B cell (primary cell): ENCODE measurements around the gene PSAP. TPM values are rescaled to one million over a fixed set of nuclear protein-coding genes. Genes with fewer than 3 reads are reported as not detected.

ENCODE experiments used
- ATAC-seq: fragments of 200-7000 bp; cut with Tn5 transposase; one replicate; pipeline ENCODE4 v1.10.0; 2021; ENCODE audit warnings: low read depth, mild to moderate bottlenecking, moderate number of reproducible peaks, moderate library complexity
- CTCF ChIA-PET: fragments of 350-600 bp; sonication (Branson Sonifier 250); formaldehyde crosslinking; loops from one replicate; lab custom pipeline; 2021; ENCODE audit warnings: antibody characterized with exemption, inconsistent platforms; lab: Charles Lee
- POLR2A ChIA-PET: fragments of 350-600 bp; sonication (Branson Sonifier 250); formaldehyde crosslinking; loops from one replicate; lab custom pipeline; 2021; ENCODE audit warnings: antibody characterized with exemption; lab: Charles Lee
- DNase-seq: peaks from one replicate; pipeline ENCODE4 v3.0.0; 2013
- H2AFZ ChIP-seq: 2 replicates; pipeline ENCODE4 v1.6.1; 2012; ENCODE audit warnings: mild to moderate bottlenecking, low read depth, low read length; ENCODE audit not compliant: insufficient read depth, poor library complexity, severe bottlenecking
- H3K27ac ChIP-seq, 2 donors: 1 replicate in 1 of 2; 2 replicates in 1 of 2; pipeline ENCODE4 v1.5.1; 2012 to 2013; ENCODE audit warnings: low read length in 2 of 2, mild to moderate bottlenecking in 2 of 2, moderate library complexity in 1 of 2
- H3K27me3 ChIP-seq, 4 experiments: fragments of 200-600 bp in 1 of 4; sonication (generic) in 1 of 4; replicated peaks in 1 of 4; 1 replicate in 2 of 4; 2 replicates in 2 of 4; pipeline versions ENCODE4 v1.6.1 to v1.7.0; 2013 to 2016; ENCODE audit warnings: low read length in 3 of 4, mild to moderate bottlenecking in 2 of 4, mixed read lengths in 1 of 4, moderate library complexity in 1 of 4; ENCODE audit not compliant: insufficient read depth in 4 of 4, control insufficient read depth in 3 of 4; ENCODE audit errors: control extremely low read depth in 1 of 4
- H3K36me3 ChIP-seq, 2 experiments: replicated peaks in 1 of 2; 1 replicate in 1 of 2; 2 replicates in 1 of 2; pipeline versions ENCODE4 v1.6.1 to v1.7.1; 2013; ENCODE audit warnings: low read length in 1 of 2; ENCODE audit not compliant: insufficient read depth in 2 of 2, control insufficient read depth in 1 of 2; ENCODE audit errors: control extremely low read depth in 1 of 2, extremely low read depth in 1 of 2
- H3K4me1 ChIP-seq, 2 donors: fragments of 200-600 bp in 1 of 2; sonication (generic) in 1 of 2; 1 replicate in 1 of 2; 2 replicates in 1 of 2; pipeline versions ENCODE4 v1.5.1 to v1.6.1; 2013 to 2017; ENCODE audit warnings: low read length in 2 of 2; ENCODE audit not compliant: control insufficient read depth in 2 of 2, insufficient read depth in 2 of 2
- H3K4me2 ChIP-seq: replicated peaks from 2 replicates; pipeline ENCODE3; 2012; ENCODE audit warnings: mild to moderate bottlenecking, low read depth, low read length; ENCODE audit not compliant: poor library complexity, severe bottlenecking
- H3K4me3 ChIP-seq, 5 experiments: fragments of 200-600 bp in 1 of 5; sonication (generic) in 1 of 5; 1 replicate in 3 of 5; 2 replicates in 2 of 5; pipeline versions ENCODE4 v1.5.1 to v1.7.0; 2011 to 2016; ENCODE audit warnings: low read length in 4 of 5, mild to moderate bottlenecking in 4 of 5, low read depth in 2 of 5, control low read depth in 1 of 5, moderate library complexity in 1 of 5; ENCODE audit not compliant: insufficient read depth in 1 of 5; ENCODE audit errors: control extremely low read depth in 1 of 5, extremely low read depth in 1 of 5
- H3K79me2 ChIP-seq: fragments of 200-600 bp; sonication (generic); one replicate; pipeline ENCODE4 v1.6.0; 2016; ENCODE audit warnings: low read length; ENCODE audit not compliant: control insufficient read depth, insufficient read depth
- H3K9ac ChIP-seq: fragments of 200-600 bp; sonication (generic); 2 replicates; pipeline ENCODE4 v1.6.1; 2017; ENCODE audit warnings: mild to moderate bottlenecking, low read length, moderate library complexity
- H3K9me3 ChIP-seq, 3 donors: one replicate each; pipeline versions ENCODE4 v1.6.1 to v1.7.1; 2013; ENCODE audit warnings: low read length in 2 of 3; ENCODE audit not compliant: control insufficient read depth in 2 of 3, insufficient read depth in 1 of 3; ENCODE audit errors: control extremely low read depth in 1 of 3
- H4K20me1 ChIP-seq: 2 replicates; pipeline ENCODE4 v1.6.0; 2012; ENCODE audit warnings: mild to moderate bottlenecking, low read length; ENCODE audit not compliant: insufficient read depth, control insufficient read depth, poor library complexity, severe bottlenecking
- H3K27ac Mint-ChIP-seq: one replicate; pipeline ENCODE4 v1.8.0; 2021; ENCODE audit warnings: mixed read lengths
- H3K27me3 Mint-ChIP-seq: one replicate; pipeline ENCODE4 v1.8.0; 2021; ENCODE audit warnings: mixed read lengths
- H3K4me1 Mint-ChIP-seq: one replicate; pipeline ENCODE4 v1.8.0; 2021; ENCODE audit warnings: mixed read lengths
- H3K4me3 Mint-ChIP-seq: one replicate; pipeline ENCODE4 v1.8.0; 2021; ENCODE audit warnings: mixed read lengths
- H3K9me3 Mint-ChIP-seq: one replicate; pipeline ENCODE4 v1.8.0; 2022; ENCODE audit warnings: mixed read lengths; ENCODE audit not compliant: insufficient read depth
- CTCF ChIP-seq: fragments of 200-600 bp; IDR thresholded peaks from one replicate; pipeline ENCODE4 v1.8.0; 2022; ENCODE audit warnings: antibody characterized with exemption, mild to moderate bottlenecking
- EZH2 ChIP-seq: IDR thresholded peaks from 2 replicates; pipeline ENCODE4 v1.6.1; 2012; ENCODE audit warnings: borderline replicate concordance, low read depth, mild to moderate bottlenecking, moderate library complexity, low read length; ENCODE audit not compliant: insufficient read depth, poor library complexity, severe bottlenecking
- WGBS: methylation state at CpG from one replicate; pipeline ENCODE4 v1.1.5; 2013; ENCODE audit warnings: missing lambda C conversion rate; ENCODE audit not compliant: insufficient coverage; 5-methylcytosine and 5-hydroxymethylcytosine counted together
- intact Hi-C: fragments of 100-400 bp; cut with micrococcal nuclease; formaldehyde crosslinking; loops from one replicate; pipeline ENCODE4 v1.10.0; 2022
- polyA plus RNA-seq: library from polyadenylated mRNA; depleted of rRNA; stranded (reverse); fragments of >200 nt; gene quantifications from 2 replicates; pipeline ENCODE4 v1.2.3, GENCODE V29; 2012
- total RNA-seq, 2 donors: library from RNA; stranded (reverse); fragments of 120-200 nt in 1 of 2; gene quantifications; 1 replicate in 1 of 2; 2 replicates in 1 of 2; pipeline versions ENCODE4 v1.2.3 to v1.2.4, GENCODE V29; 2013 to 2022

Gene PSAP
- total and polyA plus RNA-seq, 2 donors (not counting 1 experiment from before 2014, with no cell fraction given) = 206 to 509 TPM

GRCh38 chr10:71771204-71771603, 79.8 kb downstream of the PSAP start:
- POLR2A ChIA-PET = interaction anchor here (0.5 to 1.1 kb wide), 2 partner anchors 14 to 43 kb away, joined by 3 read pairs; no protein-coding TSS in a partner anchor
- 57% methylated on average over 2 of the region's 2 CpGs for WGBS
- Mint-ChIP-seq H3K9me3 (no peaks in the 10 kb centered on the region), H3K27me3 (no peaks in the 10 kb centered on the region), H3K27ac (peak overlapping the region; percentile 92), H3K4me1 (peaks cover 92% of the 10 kb centered on the region), H3K4me3 (peak overlapping the region; percentile 94)
- Histone ChIP-seq H3K4me3 (peak overlapping the region in 1 of 5 experiments; percentile 92), H3K27ac (peak overlapping the region; percentile 88 to 95), H3K4me2 (peak overlapping the region; percentile 83), H2AFZ (no peak overlapping the region), H3K27me3 (no peaks in the 10 kb centered on the region), H3K79me2 (peaks cover 86% of the 10 kb centered on the region), H4K20me1 (no peaks in the 10 kb centered on the region), H3K9ac (no peak overlapping the region), H3K9me3 (no peaks in the 10 kb centered on the region), H3K36me3 (peaks cover 0 to 11% of the 10 kb centered on the region in 2 experiments), H3K4me1 (peaks cover 90 to 98% of the 10 kb centered on the region in 2 donors)
- TF ChIP-seq CTCF = no peak
- TF ChIP-seq EZH2 = no peak
- no peak for ATAC-seq
- intact Hi-C loops = loop anchor here (5.0 kb wide), 1 partner anchor 394 kb away; no protein-coding TSS in a partner anchor
- DNase-seq = no peak
- CTCF ChIA-PET = interaction anchor here (1.0 to 4.8 kb wide), 9 partner anchors 13 to 125 kb away, joined by 3 to 36 read pairs (median 9); no protein-coding TSS in a partner anchor

GRCh38 chr10:71770789-71771188, 80.3 kb downstream of the PSAP start:
- Histone ChIP-seq H3K36me3 (peaks cover 0 to 15% of the 10 kb centered on the region in 2 experiments), H2AFZ (no peak overlapping the region), H3K4me2 (peak overlapping the region; percentile 83), H3K4me3 (peak overlapping the region in 1 of 5 experiments; percentile 92), H4K20me1 (no peaks in the 10 kb centered on the region), H3K9me3 (no peaks in the 10 kb centered on the region), H3K27me3 (no peaks in the 10 kb centered on the region), H3K79me2 (peaks cover 86% of the 10 kb centered on the region), H3K9ac (no peak overlapping the region), H3K4me1 (peaks cover 87 to 98% of the 10 kb centered on the region in 2 donors), H3K27ac (peak overlapping the region; percentile 88 to 95)
- WGBS = 90% methylated on average over 2 of the region's 3 CpGs
- ATAC-seq (no peak), DNase-seq (no peak)
- CTCF ChIA-PET = interaction anchor here (1.5 to 2.3 kb wide), 2 partner anchors 44 to 62 kb away, joined by 5 to 9 read pairs; no protein-coding TSS in a partner anchor
- POLR2A ChIA-PET = interaction anchor here (0.5 to 1.1 kb wide), 2 partner anchors 13 to 43 kb away, joined by 3 read pairs; no protein-coding TSS in a partner anchor
- no peaks in the 10 kb centered on the region for H3K9me3 Mint-ChIP-seq
- peak overlapping the region; percentile 92 for H3K27ac Mint-ChIP-seq
- no peaks in the 10 kb centered on the region for H3K27me3 Mint-ChIP-seq
- TF ChIP-seq EZH2 (no peak), CTCF (no peak)
- H3K4me3 Mint-ChIP-seq = peak overlapping the region; percentile 94
- H3K4me1 Mint-ChIP-seq = peaks cover 91% of the 10 kb centered on the region
- intact Hi-C loops = loop anchor here (5.0 kb wide), 1 partner anchor 393 kb away; no protein-coding TSS in a partner anchor
